Measurements from ENCODE around the gene ATP6V1G1. TPM values are rescaled to one million over a fixed set of nuclear protein-coding genes. Genes with fewer than 3 reads are reported as not detected.

The ATP6V1G1 gene
- polyA plus RNA-seq, 1 experiment: 138 TPM

DNA sequence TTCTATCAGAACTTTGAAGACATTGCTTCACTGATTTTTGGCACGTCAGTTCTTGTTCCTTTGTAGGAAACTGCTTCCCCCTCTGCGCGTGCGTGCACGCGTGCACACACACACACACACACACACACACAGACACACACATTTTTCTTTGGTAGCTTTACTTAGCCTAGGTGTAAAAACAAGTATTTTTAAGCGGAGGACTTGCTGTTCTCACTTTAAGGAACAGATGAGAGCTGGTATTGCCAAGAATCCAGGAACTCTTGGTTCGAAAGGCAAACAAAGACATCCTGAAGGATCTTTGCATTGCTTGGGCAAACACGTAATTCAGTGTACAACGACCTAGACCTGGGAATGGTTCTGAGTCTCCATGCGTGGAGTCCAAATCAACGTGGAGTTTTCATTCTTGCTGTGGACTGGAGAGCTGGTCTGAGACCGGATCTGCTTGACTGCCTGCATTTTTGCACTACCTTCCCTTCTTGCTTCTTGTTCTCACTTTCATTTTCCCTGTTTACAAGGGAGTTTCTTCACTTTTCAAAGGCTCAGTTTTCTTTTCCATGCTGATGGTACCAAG, 31.7 kb downstream of the ATP6V1G1 start:
- no peaks in the 10 kb centered on the region for H3K27me3 ChIP-seq (ENCODE audit: control insufficient read depth, insufficient read depth, low read length)
- no peak overlapping the region for H3K27ac ChIP-seq (ENCODE audit: low read depth, low read length)
- ChIA-PET CTCF (interaction anchor here (2.1 to 2.8 kb wide), 2 partner anchors 34 to 184 kb away, joined by 6 to 7 read pairs; no protein-coding TSS in a partner anchor), POLR2A (no interaction called here)
- DNase-seq (ENCODE audit: low read depth, low spot score): no peak
- no peaks in the 10 kb centered on the region for H3K9me3 ChIP-seq (ENCODE audit: control insufficient read depth, insufficient read depth, low read length)
- no peak overlapping the region for H3K4me3 ChIP-seq (ENCODE audit: low read depth, low read length)
- TF ChIP-seq, protein P1, sequence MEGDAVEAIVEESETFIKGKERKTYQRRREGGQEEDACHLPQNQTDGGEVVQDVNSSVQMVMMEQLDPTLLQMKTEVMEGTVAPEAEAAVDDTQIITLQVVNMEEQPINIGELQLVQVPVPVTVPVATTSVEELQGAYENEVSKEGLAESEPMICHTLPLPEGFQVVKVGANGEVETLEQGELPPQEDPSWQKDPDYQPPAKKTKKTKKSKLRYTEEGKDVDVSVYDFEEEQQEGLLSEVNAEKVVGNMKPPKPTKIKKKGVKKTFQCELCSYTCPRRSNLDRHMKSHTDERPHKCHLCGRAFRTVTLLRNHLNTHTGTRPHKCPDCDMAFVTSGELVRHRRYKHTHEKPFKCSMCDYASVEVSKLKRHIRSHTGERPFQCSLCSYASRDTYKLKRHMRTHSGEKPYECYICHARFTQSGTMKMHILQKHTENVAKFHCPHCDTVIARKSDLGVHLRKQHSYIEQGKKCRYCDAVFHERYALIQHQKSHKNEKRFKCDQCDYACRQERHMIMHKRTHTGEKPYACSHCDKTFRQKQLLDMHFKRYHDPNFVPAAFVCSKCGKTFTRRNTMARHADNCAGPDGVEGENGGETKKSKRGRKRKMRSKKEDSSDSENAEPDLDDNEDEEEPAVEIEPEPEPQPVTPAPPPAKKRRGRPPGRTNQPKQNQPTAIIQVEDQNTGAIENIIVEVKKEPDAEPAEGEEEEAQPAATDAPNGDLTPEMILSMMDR (IDR thresholded peaks at IDR 0.05; ENCODE audit: low read depth, low read length): no peak

DNA sequence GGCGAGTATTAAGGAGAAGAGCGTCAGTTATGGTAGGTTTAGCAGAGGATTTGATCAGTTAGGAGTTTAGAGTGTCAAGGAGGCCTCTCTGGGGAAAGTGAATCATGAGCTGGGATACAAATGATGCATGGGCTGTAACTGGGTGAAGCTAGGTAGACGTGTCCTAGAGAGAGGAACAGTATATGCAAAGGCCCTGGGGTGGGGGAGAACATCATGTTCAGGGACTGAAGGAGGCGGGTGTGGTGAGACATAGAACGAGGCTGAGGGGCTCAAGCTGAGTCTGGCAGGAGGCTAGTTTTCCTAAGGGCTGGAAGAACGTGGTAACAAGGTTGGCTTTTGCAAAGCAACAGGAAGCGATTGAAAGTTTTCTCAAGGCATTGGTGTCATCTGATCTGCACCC, 34.0 kb downstream of the ATP6V1G1 start:
- Histone ChIP-seq H3K9me3 (ENCODE audit: control insufficient read depth, insufficient read depth, low read length) (no peaks in the 10 kb centered on the region), H3K27me3 (ENCODE audit: control insufficient read depth, insufficient read depth, low read length) (no peaks in the 10 kb centered on the region), H3K4me3 (ENCODE audit: low read depth, low read length) (no peak overlapping the region), H3K27ac (ENCODE audit: low read depth, low read length) (peak overlapping the region; percentile 11)
- no peak for DNase-seq (ENCODE audit: low read depth, low spot score)
- ChIA-PET CTCF (interaction anchor here (0.6 to 1.8 kb wide), 4 partner anchors 32 to 217 kb away, joined by 3 to 6 read pairs (median 5); no protein-coding TSS in a partner anchor), POLR2A (no interaction called here)
- TF ChIP-seq, protein P1 (IDR thresholded peaks at IDR 0.05; ENCODE audit: low read depth, low read length): no peak

GRCh38 chr9:114621975-114622609, 34.5 kb downstream of the ATP6V1G1 start:
- Histone ChIP-seq H3K9me3 (ENCODE audit: control insufficient read depth, insufficient read depth, low read length) (no peaks in the 10 kb centered on the region), H3K27me3 (ENCODE audit: control insufficient read depth, insufficient read depth, low read length) (no peaks in the 10 kb centered on the region), H3K4me3 (ENCODE audit: low read depth, low read length) (no peak overlapping the region), H3K27ac (ENCODE audit: low read depth, low read length) (peak overlapping the region; percentile 11)
- TF ChIP-seq, protein P1 (IDR thresholded peaks at IDR 0.05; ENCODE audit: low read depth, low read length): no peak
- ChIA-PET POLR2A (no interaction called here), CTCF (interaction anchor here (0.6 to 1.8 kb wide), 4 partner anchors 31 to 218 kb away, joined by 3 to 6 read pairs (median 5); no protein-coding TSS in a partner anchor)
- peak; percentile 30 for DNase-seq (ENCODE audit: low read depth, low spot score)

DNA sequence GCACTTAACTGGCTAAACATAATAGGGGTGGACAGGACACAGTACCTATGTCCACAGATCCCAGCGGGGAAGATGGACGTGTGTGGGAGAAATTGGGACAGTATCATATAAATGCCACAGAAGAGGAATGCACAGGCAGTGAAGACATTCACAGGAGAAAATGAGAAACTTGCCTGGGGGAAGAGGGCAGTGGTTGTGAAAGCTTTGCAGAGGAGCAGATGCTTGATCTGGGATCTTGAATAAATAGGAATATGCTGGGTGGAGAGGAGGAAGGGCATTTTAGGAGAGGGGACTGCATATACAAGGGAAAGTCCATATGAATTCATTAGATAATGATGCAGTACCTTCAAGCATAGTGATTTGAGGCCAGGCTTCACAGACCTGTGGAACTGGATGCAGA, 37.1 kb downstream of the ATP6V1G1 start:
- no peak for DNase-seq (ENCODE audit: low read depth, low spot score)
- H3K9me3 ChIP-seq (ENCODE audit: control insufficient read depth, insufficient read depth, low read length): no peaks in the 10 kb centered on the region
- H3K27ac ChIP-seq (ENCODE audit: low read depth, low read length): no peak overlapping the region
- H3K27me3 ChIP-seq (ENCODE audit: control insufficient read depth, insufficient read depth, low read length): no peaks in the 10 kb centered on the region
- TF ChIP-seq, protein P1 (IDR thresholded peaks at IDR 0.05; ENCODE audit: low read depth, low read length): no peak
- CTCF ChIA-PET: interaction anchor here (1.5 kb wide), 1 partner anchor 29 kb away, joined by 4 read pairs; no protein-coding TSS in a partner anchor
- H3K4me3 ChIP-seq (ENCODE audit: low read depth, low read length): no peak overlapping the region
- POLR2A ChIA-PET: interaction anchor here (0.7 kb wide), 1 partner anchor 8 kb away, joined by 4 read pairs; no protein-coding TSS in a partner anchor

DNA sequence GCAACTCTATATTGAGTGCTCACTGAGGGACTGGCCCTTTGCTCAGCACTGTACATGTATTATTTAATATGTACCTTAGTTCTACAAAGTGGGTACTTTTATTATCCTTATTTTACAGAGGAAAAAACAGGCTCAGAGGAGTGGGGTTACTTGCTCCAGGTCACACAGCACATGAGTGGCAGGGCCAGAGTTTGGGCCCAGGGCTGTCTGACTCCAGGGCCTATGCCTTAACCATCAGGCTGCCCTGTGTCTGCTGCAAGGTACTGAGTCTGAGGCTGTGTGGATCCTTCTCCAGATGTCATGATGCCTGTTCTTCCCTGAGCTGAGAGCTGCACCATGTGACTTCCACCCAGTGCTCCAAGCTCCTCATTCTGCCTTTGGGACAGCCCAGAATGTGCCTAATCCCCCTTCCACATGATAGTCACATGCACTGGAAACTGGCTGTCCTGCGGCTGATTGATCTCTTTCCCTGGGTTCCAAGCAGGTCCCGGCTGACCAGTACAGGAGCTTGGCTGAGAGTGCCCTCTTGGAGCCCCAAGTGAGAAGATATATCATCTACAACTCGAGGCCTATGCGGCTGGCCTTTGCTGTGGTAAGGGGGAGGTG, 38.9 kb downstream of the ATP6V1G1 start:
- DNase-seq (ENCODE audit: low read depth, low spot score): no peak
- POLR2A ChIA-PET: no interaction called here
- TF ChIP-seq, protein P1 (IDR thresholded peaks at IDR 0.05; ENCODE audit: low read depth, low read length): no peak
- CTCF ChIA-PET: no interaction called here
- Histone ChIP-seq H3K9me3 (ENCODE audit: control insufficient read depth, insufficient read depth, low read length) (no peaks in the 10 kb centered on the region), H3K4me3 (ENCODE audit: low read depth, low read length) (no peak overlapping the region), H3K27ac (ENCODE audit: low read depth, low read length) (no peak overlapping the region), H3K27me3 (ENCODE audit: control insufficient read depth, insufficient read depth, low read length) (no peaks in the 10 kb centered on the region)
